ENCODE results near the gene MACROD2.

DNA sequence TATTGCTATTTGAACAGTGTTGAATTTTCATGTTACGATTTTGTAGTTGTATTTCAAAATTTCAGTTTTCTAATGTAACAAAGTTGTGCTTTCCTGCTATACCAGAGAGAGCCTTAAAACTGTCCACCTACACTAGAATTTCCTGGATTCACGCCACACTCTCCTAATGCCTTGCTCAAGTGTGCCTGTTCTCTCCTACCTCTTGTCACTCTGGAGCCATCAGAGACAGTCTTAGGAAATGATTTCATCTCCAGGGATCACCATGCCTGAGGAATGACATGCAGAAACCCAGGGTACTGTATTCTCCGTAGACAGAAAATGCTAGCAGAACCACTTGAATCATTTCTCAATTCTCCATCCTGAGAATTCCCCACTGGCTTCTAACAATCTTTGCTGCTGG, 1910.3 kb downstream of the MACROD2 start:
- TF ChIP-seq TAF1 (IDR thresholded peaks at IDR 0.05; ENCODE audit: borderline replicate concordance, insufficient read depth, low read length) (no peak), REST (IDR thresholded peaks at IDR 0.05; ENCODE audit: insufficient read depth in 1 of 2, low read depth in 2 of 2, low read length in 2 of 2) (no peak), SIN3A (IDR thresholded peaks at IDR 0.05; ENCODE audit: borderline replicate concordance, insufficient read depth, low read length) (no peak)
